ENCODE data around the gene LAMA2. TPM values are rescaled to one million over a fixed set of nuclear protein-coding genes. Genes with fewer than 3 reads are reported as not detected.

Gene LAMA2
- total RNA-seq, 1 donor = 9.4 TPM

- DNase-seq (ENCODE audit: insufficient read length, low spot score, missing footprints) = no peak
- H4K20me1 ChIP-seq (ENCODE audit: insufficient read depth, low read length) = no peaks in the 10 kb centered on the region
- H3K9me3 ChIP-seq (ENCODE audit: low read depth, low read length) = no peaks in the 10 kb centered on the region
- TF ChIP-seq CTCF (IDR thresholded peaks at IDR 0.05; ENCODE audit: extremely low read depth, low read depth, low read length) = no peak
- H3K27ac ChIP-seq (ENCODE audit: low read depth, low read length) = no peak overlapping the region
- no peak overlapping the region for H3K4me2 ChIP-seq (ENCODE audit: insufficient read depth, low read length)
- no peaks in the 10 kb centered on the region for H3K4me1 ChIP-seq (ENCODE audit: insufficient read depth, low read length)
- no peaks in the 10 kb centered on the region for H3K79me2 ChIP-seq (ENCODE audit: insufficient read depth, low read length)
- no peak overlapping the region for H2AFZ ChIP-seq (ENCODE audit: low read length)
- no peaks in the 10 kb centered on the region for H3K36me3 ChIP-seq (ENCODE audit: insufficient read depth, low read length)
- no peak overlapping the region for H3K4me3 ChIP-seq (ENCODE audit: insufficient read depth, low read length)
- no peaks in the 10 kb centered on the region for H3K27me3 ChIP-seq (ENCODE audit: insufficient read depth, low read length)
Measured at GRCh38 chr6:129287231-129288177, 404.6 kb downstream of the LAMA2 start.

- Histone ChIP-seq H3K79me2 (ENCODE audit: insufficient read depth, low read length) (no peaks in the 10 kb centered on the region), H3K4me1 (ENCODE audit: insufficient read depth, low read length) (no peaks in the 10 kb centered on the region), H3K9me3 (ENCODE audit: low read depth, low read length) (no peaks in the 10 kb centered on the region), H4K20me1 (ENCODE audit: insufficient read depth, low read length) (no peaks in the 10 kb centered on the region), H3K4me2 (ENCODE audit: insufficient read depth, low read length) (no peak overlapping the region), H3K27ac (ENCODE audit: low read depth, low read length) (no peak overlapping the region), H2AFZ (ENCODE audit: low read length) (no peak overlapping the region), H3K4me3 (ENCODE audit: insufficient read depth, low read length) (no peak overlapping the region), H3K36me3 (ENCODE audit: insufficient read depth, low read length) (no peaks in the 10 kb centered on the region), H3K27me3 (ENCODE audit: insufficient read depth, low read length) (no peaks in the 10 kb centered on the region)
- DNase-seq (ENCODE audit: insufficient read length, low spot score, missing footprints) = no peak
- TF ChIP-seq CTCF (IDR thresholded peaks at IDR 0.05; ENCODE audit: extremely low read depth, low read depth, low read length) = no peak
Measured at GRCh38 chr6:129289442-129289841, 406.5 kb downstream of the LAMA2 start.

GRCh38 chr6:129292836-129293235, 409.9 kb downstream of the LAMA2 start:
- H2AFZ ChIP-seq (ENCODE audit: low read length) = no peak overlapping the region
- no peak for DNase-seq (ENCODE audit: insufficient read length, low spot score, missing footprints)
- no peak overlapping the region for H3K27ac ChIP-seq (ENCODE audit: low read depth, low read length)
- H3K4me2 ChIP-seq (ENCODE audit: insufficient read depth, low read length) = no peak overlapping the region
- H3K4me1 ChIP-seq (ENCODE audit: insufficient read depth, low read length) = no peaks in the 10 kb centered on the region
- H4K20me1 ChIP-seq (ENCODE audit: insufficient read depth, low read length) = no peaks in the 10 kb centered on the region
- no peaks in the 10 kb centered on the region for H3K9me3 ChIP-seq (ENCODE audit: low read depth, low read length)
- no peaks in the 10 kb centered on the region for H3K36me3 ChIP-seq (ENCODE audit: insufficient read depth, low read length)
- no peak for TF ChIP-seq CTCF (IDR thresholded peaks at IDR 0.05; ENCODE audit: extremely low read depth, low read depth, low read length)
- H3K4me3 ChIP-seq (ENCODE audit: insufficient read depth, low read length) = no peak overlapping the region
- H3K79me2 ChIP-seq (ENCODE audit: insufficient read depth, low read length) = no peaks in the 10 kb centered on the region
- no peaks in the 10 kb centered on the region for H3K27me3 ChIP-seq (ENCODE audit: insufficient read depth, low read length)

- H3K4me2 ChIP-seq (ENCODE audit: insufficient read depth, low read length) = no peak overlapping the region
- H2AFZ ChIP-seq (ENCODE audit: low read length) = no peak overlapping the region
- H3K27ac ChIP-seq (ENCODE audit: low read depth, low read length) = no peak overlapping the region
- DNase-seq (ENCODE audit: insufficient read length, low spot score, missing footprints) = no peak
- H3K79me2 ChIP-seq (ENCODE audit: insufficient read depth, low read length) = no peaks in the 10 kb centered on the region
- no peaks in the 10 kb centered on the region for H3K9me3 ChIP-seq (ENCODE audit: low read depth, low read length)
- TF ChIP-seq CTCF (IDR thresholded peaks at IDR 0.05; ENCODE audit: extremely low read depth, low read depth, low read length) = no peak
- H3K4me1 ChIP-seq (ENCODE audit: insufficient read depth, low read length) = no peaks in the 10 kb centered on the region
- H4K20me1 ChIP-seq (ENCODE audit: insufficient read depth, low read length) = no peaks in the 10 kb centered on the region
- no peak overlapping the region for H3K4me3 ChIP-seq (ENCODE audit: insufficient read depth, low read length)
- H3K36me3 ChIP-seq (ENCODE audit: insufficient read depth, low read length) = no peaks in the 10 kb centered on the region
- no peaks in the 10 kb centered on the region for H3K27me3 ChIP-seq (ENCODE audit: insufficient read depth, low read length)
Measured at GRCh38 chr6:129297592-129297991, 414.7 kb downstream of the LAMA2 start.

Data from osteoblast (primary cell).